ENCODE results near the gene MAD1L1.

The MAD1L1 gene

GRCh38 chr7:2010551-2011265 lies 222.0 kb downstream of the MAD1L1 start:
- peaks cover 0 to 5% of the 10 kb centered on the region in 2 donors for H3K36me3 ChIP-seq (ENCODE audit: control insufficient read depth in 2 of 2, insufficient read depth in 2 of 2, low read length in 2 of 2)
- no peaks in the 10 kb centered on the region for H3K4me1 ChIP-seq (ENCODE audit: control insufficient read depth in 2 of 2, insufficient read depth in 2 of 2, low read length in 2 of 2)
- H3K9me3 ChIP-seq (ENCODE audit: control insufficient read depth in 2 of 2, low read length in 2 of 2): no peaks in the 10 kb centered on the region
- H3K9ac ChIP-seq (ENCODE audit: low read depth in 1 of 2, low read length in 2 of 2): no peak overlapping the region
- no peak overlapping the region for H3K27ac ChIP-seq (ENCODE audit: low read depth in 2 of 2, low read length in 2 of 2)
- no peaks in the 10 kb centered on the region for H3K27me3 ChIP-seq (ENCODE audit: control insufficient read depth in 2 of 2, insufficient read depth in 2 of 2, low read length in 2 of 2)
- no peak overlapping the region for H3K4me3 ChIP-seq (ENCODE audit: low read length in 2 of 2)

DNA sequence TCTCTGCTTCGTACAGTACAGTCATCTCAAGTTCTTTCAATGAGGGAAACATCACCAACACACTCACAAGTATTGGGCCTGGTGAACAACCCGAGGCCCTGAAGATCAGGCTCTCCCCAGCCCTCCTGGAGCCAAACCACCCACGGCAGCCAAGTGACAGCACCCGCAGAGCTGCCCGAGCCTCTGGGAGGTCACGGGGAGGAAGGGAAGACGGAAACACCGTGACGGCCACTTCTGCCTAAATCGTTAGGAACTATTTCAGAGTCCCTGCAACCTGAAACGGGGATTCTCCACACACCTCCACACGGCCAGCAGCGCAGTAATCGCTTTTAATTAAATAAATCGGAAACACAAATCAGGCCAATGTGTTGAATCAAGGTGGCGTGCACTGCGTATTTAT lies 222.6 kb downstream of the MAD1L1 start:
- H3K27ac ChIP-seq (ENCODE audit: low read depth in 2 of 2, low read length in 2 of 2): no peak overlapping the region

DNA sequence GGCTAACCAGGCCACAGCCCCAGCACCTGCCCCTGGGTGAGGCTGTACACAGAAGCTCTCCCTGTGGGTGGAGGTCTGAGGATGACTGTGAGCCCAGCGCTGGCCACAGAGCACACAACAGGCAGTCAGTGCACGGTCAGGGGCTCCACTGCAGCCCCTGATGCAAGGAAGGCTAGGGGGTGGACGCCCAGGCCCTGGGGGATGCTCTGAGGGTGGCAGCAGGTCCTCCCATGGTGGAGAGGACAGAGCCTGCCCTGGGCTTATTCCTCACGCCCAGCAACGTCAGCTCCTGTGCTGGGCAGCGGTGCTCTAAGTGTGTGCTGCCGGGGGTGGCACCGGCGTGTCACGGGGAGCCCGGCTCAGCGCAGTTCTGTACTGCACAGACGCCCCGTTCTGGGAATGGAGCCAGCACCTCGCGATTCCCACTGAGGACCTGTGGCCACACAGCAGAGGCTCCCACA lies 223.2 kb downstream of the MAD1L1 start:
- Histone ChIP-seq H3K9ac (ENCODE audit: low read depth in 1 of 2, low read length in 2 of 2) (no peak overlapping the region), H3K4me3 (ENCODE audit: low read length in 2 of 2) (no peak overlapping the region), H3K27ac (ENCODE audit: low read depth in 2 of 2, low read length in 2 of 2) (no peak overlapping the region), H3K4me1 (ENCODE audit: control insufficient read depth in 2 of 2, insufficient read depth in 2 of 2, low read length in 2 of 2) (no peaks in the 10 kb centered on the region), H3K27me3 (ENCODE audit: control insufficient read depth in 2 of 2, insufficient read depth in 2 of 2, low read length in 2 of 2) (no peaks in the 10 kb centered on the region), H3K9me3 (ENCODE audit: control insufficient read depth in 2 of 2, low read length in 2 of 2) (no peaks in the 10 kb centered on the region), H3K36me3 (ENCODE audit: control insufficient read depth in 2 of 2, insufficient read depth in 2 of 2, low read length in 2 of 2) (peaks cover 0 to 7% of the 10 kb centered on the region in 2 donors)

More for the DNA sequence above, 222.6 kb downstream of the MAD1L1 start:
- H3K4me1 ChIP-seq (ENCODE audit: control insufficient read depth in 2 of 2, insufficient read depth in 2 of 2, low read length in 2 of 2): no peaks in the 10 kb centered on the region
- H3K36me3 ChIP-seq (ENCODE audit: control insufficient read depth in 2 of 2, insufficient read depth in 2 of 2, low read length in 2 of 2): peaks cover 0 to 7% of the 10 kb centered on the region in 2 donors
- no peak overlapping the region for H3K9ac ChIP-seq (ENCODE audit: low read depth in 1 of 2, low read length in 2 of 2)
- H3K4me3 ChIP-seq (ENCODE audit: low read length in 2 of 2): no peak overlapping the region
- H3K27me3 ChIP-seq (ENCODE audit: control insufficient read depth in 2 of 2, insufficient read depth in 2 of 2, low read length in 2 of 2): no peaks in the 10 kb centered on the region
- no peaks in the 10 kb centered on the region for H3K9me3 ChIP-seq (ENCODE audit: control insufficient read depth in 2 of 2, low read length in 2 of 2)

GRCh38 chr7:2008936-2009540 lies 223.7 kb downstream of the MAD1L1 start:
- Histone ChIP-seq H3K36me3 (ENCODE audit: control insufficient read depth in 2 of 2, insufficient read depth in 2 of 2, low read length in 2 of 2) (peaks cover 0 to 7% of the 10 kb centered on the region in 2 donors), H3K9ac (ENCODE audit: low read depth in 1 of 2, low read length in 2 of 2) (no peak overlapping the region), H3K4me1 (ENCODE audit: control insufficient read depth in 2 of 2, insufficient read depth in 2 of 2, low read length in 2 of 2) (no peaks in the 10 kb centered on the region), H3K9me3 (ENCODE audit: control insufficient read depth in 2 of 2, low read length in 2 of 2) (no peaks in the 10 kb centered on the region), H3K27me3 (ENCODE audit: control insufficient read depth in 2 of 2, insufficient read depth in 2 of 2, low read length in 2 of 2) (no peaks in the 10 kb centered on the region), H3K4me3 (ENCODE audit: low read length in 2 of 2) (no peak overlapping the region), H3K27ac (ENCODE audit: low read depth in 2 of 2, low read length in 2 of 2) (no peak overlapping the region)

DNA sequence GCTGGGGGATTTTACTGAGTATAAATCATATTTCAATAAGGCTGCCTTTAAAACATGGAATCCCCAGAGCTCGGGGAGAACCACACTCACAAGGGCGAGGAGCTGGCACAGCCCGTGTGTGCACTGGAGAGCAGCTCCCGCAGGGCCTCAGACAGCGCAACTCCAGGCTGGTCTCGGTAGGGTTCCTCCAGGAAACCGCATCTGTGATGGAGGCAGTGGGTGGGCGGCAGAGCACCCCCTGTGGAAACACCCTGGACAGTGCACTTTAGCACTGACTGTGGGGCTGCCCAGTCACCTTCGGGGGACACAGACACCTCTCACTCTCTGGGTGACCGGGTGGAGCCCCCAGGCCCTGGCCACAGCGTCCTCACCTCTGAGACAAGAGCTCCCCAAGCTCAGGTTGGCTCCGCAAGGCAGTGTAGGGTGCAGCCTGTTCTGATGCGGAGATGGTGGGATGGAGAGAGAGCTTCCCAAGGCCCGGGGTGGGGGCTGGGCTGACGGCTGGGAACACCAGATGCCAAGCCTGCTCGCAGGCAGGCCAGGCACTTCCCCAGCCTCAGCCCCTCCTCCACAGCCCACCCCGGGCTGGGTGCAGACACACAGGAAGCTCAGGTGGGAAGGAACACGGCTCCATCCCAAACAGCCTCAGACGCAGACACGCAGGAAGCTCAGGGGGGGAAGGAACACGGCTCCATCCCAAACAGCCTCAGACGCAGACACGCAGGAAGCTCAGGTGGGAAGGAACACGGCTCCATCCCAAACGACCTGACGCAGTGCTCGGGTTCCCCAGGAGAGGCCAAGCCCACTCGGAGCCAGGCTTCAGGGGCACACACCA lies 224.4 kb downstream of the MAD1L1 start:
- no peaks in the 10 kb centered on the region for H3K9me3 ChIP-seq (ENCODE audit: control insufficient read depth in 2 of 2, low read length in 2 of 2)
- H3K36me3 ChIP-seq (ENCODE audit: control insufficient read depth in 2 of 2, insufficient read depth in 2 of 2, low read length in 2 of 2): peaks cover 0 to 7% of the 10 kb centered on the region in 2 donors
- no peaks in the 10 kb centered on the region for H3K27me3 ChIP-seq (ENCODE audit: control insufficient read depth in 2 of 2, insufficient read depth in 2 of 2, low read length in 2 of 2)
- H3K4me1 ChIP-seq (ENCODE audit: control insufficient read depth in 2 of 2, insufficient read depth in 2 of 2, low read length in 2 of 2): no peaks in the 10 kb centered on the region
- H3K4me3 ChIP-seq (ENCODE audit: low read length in 2 of 2): no peak overlapping the region
- H3K9ac ChIP-seq (ENCODE audit: low read depth in 1 of 2, low read length in 2 of 2): no peak overlapping the region
- no peak overlapping the region for H3K27ac ChIP-seq (ENCODE audit: low read depth in 2 of 2, low read length in 2 of 2)

- Histone ChIP-seq H3K9me3 (ENCODE audit: control insufficient read depth in 2 of 2, low read length in 2 of 2) (no peaks in the 10 kb centered on the region), H3K4me1 (ENCODE audit: control insufficient read depth in 2 of 2, insufficient read depth in 2 of 2, low read length in 2 of 2) (no peaks in the 10 kb centered on the region), H3K27me3 (ENCODE audit: control insufficient read depth in 2 of 2, insufficient read depth in 2 of 2, low read length in 2 of 2) (no peaks in the 10 kb centered on the region), H3K9ac (ENCODE audit: low read depth in 1 of 2, low read length in 2 of 2) (no peak overlapping the region), H3K4me3 (ENCODE audit: low read length in 2 of 2) (no peak overlapping the region), H3K36me3 (ENCODE audit: control insufficient read depth in 2 of 2, insufficient read depth in 2 of 2, low read length in 2 of 2) (peaks cover 0 to 6% of the 10 kb centered on the region in 2 donors), H3K27ac (ENCODE audit: low read depth in 2 of 2, low read length in 2 of 2) (no peak overlapping the region)
Observed at GRCh38 chr7:2007551-2007950, 225.2 kb downstream of the MAD1L1 start.

DNA sequence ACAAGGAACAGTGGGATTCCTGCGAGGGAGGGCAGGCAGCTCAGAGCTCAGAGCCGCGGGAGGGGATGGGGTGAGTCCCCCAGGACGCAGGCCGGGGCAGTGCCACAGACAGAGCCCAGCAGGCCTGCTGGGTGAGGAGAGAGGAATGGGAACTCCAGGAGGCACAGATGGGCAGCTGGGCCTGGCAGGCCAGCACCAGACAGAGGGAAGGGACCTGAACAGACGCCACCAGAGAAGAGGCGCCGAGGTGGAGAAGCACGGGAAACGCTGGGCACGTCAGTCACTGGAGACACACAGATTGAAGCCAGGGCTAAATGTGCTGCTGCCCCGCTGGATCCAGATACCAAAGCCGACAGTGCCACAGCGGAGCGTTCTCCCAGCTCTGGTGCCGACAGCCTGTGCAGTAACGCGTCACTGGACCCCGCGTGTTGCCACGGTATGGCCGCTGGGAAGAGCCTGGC lies 225.8 kb downstream of the MAD1L1 start:
- Histone ChIP-seq H3K4me1 (ENCODE audit: control insufficient read depth in 2 of 2, insufficient read depth in 2 of 2, low read length in 2 of 2) (no peaks in the 10 kb centered on the region), H3K9me3 (ENCODE audit: control insufficient read depth in 2 of 2, low read length in 2 of 2) (no peaks in the 10 kb centered on the region), H3K27ac (ENCODE audit: low read depth in 2 of 2, low read length in 2 of 2) (no peak overlapping the region), H3K4me3 (ENCODE audit: low read length in 2 of 2) (no peak overlapping the region), H3K36me3 (ENCODE audit: control insufficient read depth in 2 of 2, insufficient read depth in 2 of 2, low read length in 2 of 2) (peaks cover 0 to 2% of the 10 kb centered on the region in 2 donors), H3K27me3 (ENCODE audit: control insufficient read depth in 2 of 2, insufficient read depth in 2 of 2, low read length in 2 of 2) (no peaks in the 10 kb centered on the region), H3K9ac (ENCODE audit: low read depth in 1 of 2, low read length in 2 of 2) (no peak overlapping the region)

GRCh38 chr7:2006231-2006771 lies 226.4 kb downstream of the MAD1L1 start:
- Histone ChIP-seq H3K9me3 (ENCODE audit: control insufficient read depth in 2 of 2, low read length in 2 of 2) (no peaks in the 10 kb centered on the region), H3K27me3 (ENCODE audit: control insufficient read depth in 2 of 2, insufficient read depth in 2 of 2, low read length in 2 of 2) (no peaks in the 10 kb centered on the region), H3K27ac (ENCODE audit: low read depth in 2 of 2, low read length in 2 of 2) (no peak overlapping the region), H3K4me3 (ENCODE audit: low read length in 2 of 2) (no peak overlapping the region), H3K9ac (ENCODE audit: low read depth in 1 of 2, low read length in 2 of 2) (no peak overlapping the region), H3K36me3 (ENCODE audit: control insufficient read depth in 2 of 2, insufficient read depth in 2 of 2, low read length in 2 of 2) (peaks cover 0 to 2% of the 10 kb centered on the region in 2 donors), H3K4me1 (ENCODE audit: control insufficient read depth in 2 of 2, insufficient read depth in 2 of 2, low read length in 2 of 2) (no peaks in the 10 kb centered on the region)

DNA sequence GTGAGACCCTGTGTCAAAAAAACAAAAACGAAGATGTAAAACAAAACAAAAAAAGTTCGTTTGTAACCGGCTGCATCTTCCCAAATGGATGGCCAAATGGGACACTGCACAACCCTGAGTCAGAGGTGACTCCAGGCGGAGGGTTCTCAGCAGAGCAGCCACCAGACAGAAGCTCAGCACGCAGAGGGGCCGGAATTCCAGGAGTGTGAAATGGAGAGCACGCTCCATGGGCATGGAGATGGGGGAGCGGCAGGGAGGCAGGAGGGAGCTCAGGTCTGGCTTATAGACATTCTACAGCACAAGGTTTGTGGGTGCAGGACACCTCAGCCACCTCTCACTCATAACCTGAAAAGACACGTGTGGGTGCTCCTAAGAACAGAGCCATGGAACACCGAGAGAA lies 227.0 kb downstream of the MAD1L1 start:
- Histone ChIP-seq H3K4me3 (ENCODE audit: low read length in 2 of 2) (no peak overlapping the region), H3K27ac (ENCODE audit: low read depth in 2 of 2, low read length in 2 of 2) (no peak overlapping the region), H3K9ac (ENCODE audit: low read depth in 1 of 2, low read length in 2 of 2) (no peak overlapping the region), H3K27me3 (ENCODE audit: control insufficient read depth in 2 of 2, insufficient read depth in 2 of 2, low read length in 2 of 2) (no peaks in the 10 kb centered on the region), H3K9me3 (ENCODE audit: control insufficient read depth in 2 of 2, low read length in 2 of 2) (no peaks in the 10 kb centered on the region), H3K36me3 (ENCODE audit: control insufficient read depth in 2 of 2, insufficient read depth in 2 of 2, low read length in 2 of 2) (peaks cover 0 to 2% of the 10 kb centered on the region in 2 donors), H3K4me1 (ENCODE audit: control insufficient read depth in 2 of 2, insufficient read depth in 2 of 2, low read length in 2 of 2) (no peaks in the 10 kb centered on the region)

All from mucosa of rectum (tissue), 2 donors.